Endothelial cell (in vitro differentiated cells): Measurements from ENCODE around the gene QKI. TPM values are rescaled to one million over a fixed set of nuclear protein-coding genes. Genes with fewer than 3 reads are reported as not detected.

Source experiments
- DNase-seq: peaks from one replicate; pipeline ENCODE4 v3.0.0; 2021; ENCODE audit warnings: low spot score
- H3K27ac Mint-ChIP-seq: one replicate; pipeline ENCODE4 v1.8.0; 2021; ENCODE audit warnings: mixed read lengths, inconsistent platforms; ENCODE audit not compliant: unreplicated experiment
- H3K27me3 Mint-ChIP-seq: one replicate; pipeline ENCODE4 v1.8.0; 2021; ENCODE audit warnings: mild to moderate bottlenecking, moderate library complexity, mixed read lengths, inconsistent platforms; ENCODE audit not compliant: unreplicated experiment
- H3K36me3 Mint-ChIP-seq: one replicate; pipeline ENCODE4 v1.8.0; 2021; ENCODE audit warnings: mild to moderate bottlenecking, low read depth, mixed read lengths, inconsistent platforms; ENCODE audit not compliant: unreplicated experiment
- H3K4me1 Mint-ChIP-seq: one replicate; pipeline ENCODE4 v1.8.0; 2021; ENCODE audit warnings: mild to moderate bottlenecking, mixed read lengths, inconsistent platforms; ENCODE audit not compliant: unreplicated experiment
- H3K4me3 Mint-ChIP-seq: one replicate; pipeline ENCODE4 v1.8.0; 2021; ENCODE audit warnings: mild to moderate bottlenecking, mixed read lengths, inconsistent platforms; ENCODE audit not compliant: unreplicated experiment
- H3K9me3 Mint-ChIP-seq: one replicate; pipeline ENCODE4 v1.8.0; 2021; ENCODE audit warnings: mixed read lengths, inconsistent platforms; ENCODE audit not compliant: unreplicated experiment
- total RNA-seq: library from RNA; stranded (reverse); fragmentation: NEBNext Ultra II Directional; extraction: Animal tissue kit (Norgen Biotek cat#: 25700); gene quantifications from one replicate; pipeline ENCODE4 v1.2.1, GENCODE V29; 2021; ENCODE audit not compliant: unreplicated experiment
- TF ChIP-seq, protein P1 (sequence below): fragments of 200-600 bp; sonication (generic); IDR thresholded peaks from one replicate; pipeline ENCODE4 v1.5.0; 2021; ENCODE audit warnings: antibody characterized with exemption; ENCODE audit not compliant: unreplicated experiment

Gene QKI
- total RNA-seq, 1 donor from 2014 or later: 326 TPM

DNA sequence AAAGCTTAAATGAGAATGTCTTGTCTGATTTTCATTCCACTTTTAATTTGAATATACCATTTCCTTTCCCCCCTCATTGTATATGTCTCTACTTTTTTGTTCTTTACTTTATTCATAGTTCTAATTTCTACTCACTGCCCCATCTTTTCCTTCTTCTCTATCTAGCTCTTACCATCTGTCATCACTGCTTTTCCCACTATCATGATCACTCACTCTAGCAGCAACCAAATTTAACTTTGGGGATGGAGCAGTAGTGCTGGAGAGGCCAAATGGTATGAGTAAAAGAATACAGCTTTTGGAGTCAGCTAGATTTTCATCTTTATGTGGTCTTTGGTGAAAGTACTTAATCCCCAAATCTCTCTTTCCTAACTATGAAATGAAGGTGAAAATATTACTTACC, 25.5 kb downstream of the QKI start:
- no peak for DNase-seq
- Mint-ChIP-seq H3K36me3 (no peaks in the 10 kb centered on the region), H3K27ac (no peak overlapping the region), H3K4me1 (peaks cover 30% of the 10 kb centered on the region), H3K4me3 (no peak overlapping the region), H3K9me3 (no peaks in the 10 kb centered on the region), H3K27me3 (no peaks in the 10 kb centered on the region)
- TF ChIP-seq, protein P1, sequence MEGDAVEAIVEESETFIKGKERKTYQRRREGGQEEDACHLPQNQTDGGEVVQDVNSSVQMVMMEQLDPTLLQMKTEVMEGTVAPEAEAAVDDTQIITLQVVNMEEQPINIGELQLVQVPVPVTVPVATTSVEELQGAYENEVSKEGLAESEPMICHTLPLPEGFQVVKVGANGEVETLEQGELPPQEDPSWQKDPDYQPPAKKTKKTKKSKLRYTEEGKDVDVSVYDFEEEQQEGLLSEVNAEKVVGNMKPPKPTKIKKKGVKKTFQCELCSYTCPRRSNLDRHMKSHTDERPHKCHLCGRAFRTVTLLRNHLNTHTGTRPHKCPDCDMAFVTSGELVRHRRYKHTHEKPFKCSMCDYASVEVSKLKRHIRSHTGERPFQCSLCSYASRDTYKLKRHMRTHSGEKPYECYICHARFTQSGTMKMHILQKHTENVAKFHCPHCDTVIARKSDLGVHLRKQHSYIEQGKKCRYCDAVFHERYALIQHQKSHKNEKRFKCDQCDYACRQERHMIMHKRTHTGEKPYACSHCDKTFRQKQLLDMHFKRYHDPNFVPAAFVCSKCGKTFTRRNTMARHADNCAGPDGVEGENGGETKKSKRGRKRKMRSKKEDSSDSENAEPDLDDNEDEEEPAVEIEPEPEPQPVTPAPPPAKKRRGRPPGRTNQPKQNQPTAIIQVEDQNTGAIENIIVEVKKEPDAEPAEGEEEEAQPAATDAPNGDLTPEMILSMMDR: no peak

DNA sequence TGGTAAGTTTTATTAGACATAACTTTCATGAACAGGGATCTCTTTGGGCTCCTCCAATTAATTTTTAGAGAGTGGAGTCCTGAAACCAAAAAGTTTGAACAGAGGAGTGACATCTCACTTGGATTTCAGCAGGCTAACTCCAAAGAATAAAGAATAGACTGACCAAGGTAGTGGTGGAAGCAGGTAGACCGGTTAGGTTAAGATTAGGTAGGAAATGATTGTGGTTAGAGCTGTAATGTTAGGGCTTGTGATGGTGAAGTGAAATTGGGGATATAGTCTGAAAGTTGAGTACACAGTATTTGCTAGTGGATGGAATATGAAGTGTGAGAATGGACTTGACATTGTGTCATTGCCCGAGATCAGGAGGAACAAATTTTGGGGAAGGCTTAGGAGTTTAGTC, 27.8 kb downstream of the QKI start:
- Mint-ChIP-seq H3K9me3 (no peaks in the 10 kb centered on the region), H3K36me3 (peaks cover 3% of the 10 kb centered on the region), H3K27ac (peak overlapping the region; percentile 1), H3K4me1 (peaks cover 25% of the 10 kb centered on the region), H3K4me3 (no peak overlapping the region), H3K27me3 (no peaks in the 10 kb centered on the region)
- no peak for DNase-seq
- TF ChIP-seq, protein P1: no peak

DNA sequence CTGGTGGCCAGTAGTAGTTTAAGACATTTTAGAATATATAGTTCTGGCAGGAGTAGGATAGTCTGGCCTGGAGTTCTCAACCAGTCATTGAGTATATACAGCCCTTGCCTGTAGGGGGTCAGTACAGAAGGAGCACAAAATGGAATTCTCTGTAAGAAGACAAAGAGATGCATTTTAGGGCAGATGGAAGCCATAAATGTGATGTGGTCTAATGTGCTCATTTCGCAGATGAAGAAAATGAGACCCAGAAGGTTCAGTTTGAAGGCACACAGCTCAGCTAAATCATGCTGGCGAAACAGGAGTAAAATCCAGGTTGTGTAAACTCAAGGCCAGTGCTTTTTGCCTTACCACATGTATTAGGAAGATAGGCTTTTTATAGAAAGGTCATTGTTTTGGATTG, 29.6 kb downstream of the QKI start:
- Mint-ChIP-seq H3K27me3 (no peaks in the 10 kb centered on the region), H3K27ac (peak overlapping the region; percentile 78), H3K4me3 (no peak overlapping the region), H3K36me3 (peaks cover 3% of the 10 kb centered on the region), H3K9me3 (no peaks in the 10 kb centered on the region), H3K4me1 (peaks cover 25% of the 10 kb centered on the region)
- TF ChIP-seq, protein P1: peak; percentile 15
- DNase-seq: no peak

DNA sequence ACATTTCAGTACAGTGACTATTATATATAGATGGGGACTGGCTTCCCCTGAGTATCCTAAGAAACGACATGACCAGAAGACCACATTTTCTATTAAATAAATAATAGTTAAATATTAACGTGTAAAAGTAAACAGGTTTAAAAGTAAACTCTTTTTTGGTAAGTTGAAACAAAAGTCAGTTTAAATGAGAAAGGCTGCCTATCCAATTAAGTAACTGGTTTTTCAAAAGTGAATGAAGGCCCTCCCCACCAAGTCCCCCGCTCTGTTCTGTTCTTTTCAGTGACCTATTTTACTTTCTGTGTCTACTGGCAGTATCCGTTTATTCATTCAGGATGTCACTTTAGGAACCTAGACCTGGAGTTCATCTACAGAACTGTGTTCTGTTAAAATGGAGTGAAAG, 32.0 kb downstream of the QKI start:
- no peak for DNase-seq
- TF ChIP-seq, protein P1: no peak
- H3K27ac Mint-ChIP-seq: no peak overlapping the region
- H3K36me3 Mint-ChIP-seq: peaks cover 3% of the 10 kb centered on the region
- H3K4me3 Mint-ChIP-seq: no peak overlapping the region
- H3K4me1 Mint-ChIP-seq: peaks cover 23% of the 10 kb centered on the region
- no peaks in the 10 kb centered on the region for H3K27me3 Mint-ChIP-seq
- H3K9me3 Mint-ChIP-seq: no peaks in the 10 kb centered on the region

DNA sequence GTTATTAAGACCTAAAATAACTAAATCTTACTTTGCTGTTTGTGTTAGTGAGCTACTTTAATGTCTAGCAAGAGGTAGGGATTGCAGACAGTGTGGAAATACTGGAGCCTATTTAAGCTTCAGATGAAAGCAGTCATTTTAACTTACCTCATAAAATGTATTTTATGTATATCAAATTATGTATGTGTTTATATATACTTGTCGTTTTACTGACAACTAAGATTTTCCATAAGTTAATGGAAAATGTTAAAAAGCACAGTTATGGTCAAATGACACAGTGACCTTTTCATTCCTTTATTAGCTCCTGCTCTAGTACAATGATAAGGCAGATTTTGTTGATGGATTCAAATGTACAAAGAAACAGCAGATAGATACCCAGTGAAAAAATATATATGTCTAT, 34.6 kb downstream of the QKI start:
- H3K4me1 Mint-ChIP-seq: peaks cover 9% of the 10 kb centered on the region
- DNase-seq: no peak
- H3K36me3 Mint-ChIP-seq: peaks cover 3% of the 10 kb centered on the region
- no peaks in the 10 kb centered on the region for H3K9me3 Mint-ChIP-seq
- peaks cover 2% of the 10 kb centered on the region for H3K27me3 Mint-ChIP-seq
- H3K27ac Mint-ChIP-seq: no peak overlapping the region
- H3K4me3 Mint-ChIP-seq: no peak overlapping the region
- TF ChIP-seq, protein P1: no peak
